ENCODE measurements around the gene FAM222B. TPM values are rescaled to one million over a fixed set of nuclear protein-coding genes. Genes with fewer than 3 reads are reported as not detected.

The FAM222B gene
- total and polyA plus RNA-seq, 4 donors: 2.8 to 5.4 (median 4.1) TPM

- no peaks in the 10 kb centered on the region for H3K9me3 ChIP-seq (ENCODE audit: control insufficient read depth in 4 of 4, low read length in 3 of 4)
- H3K27ac ChIP-seq (ENCODE audit: low read depth in 1 of 2, low read length in 2 of 2): no peak overlapping the region
- no peak overlapping the region for H3K4me3 ChIP-seq (ENCODE audit: low read depth in 1 of 3, low read length in 3 of 3)
- TF ChIP-seq REST (IDR thresholded peaks at IDR 0.05) (no peak), RAD21 (IDR thresholded peaks at IDR 0.05) (no peak), EGR1 (IDR thresholded peaks at IDR 0.05; ENCODE audit: low read depth in 2 of 2) (no peak), HNF4A (conservative IDR thresholded peaks at IDR 0.05) (no peak), MAX (IDR thresholded peaks at IDR 0.05) (no peak)
- no peaks in the 10 kb centered on the region for H3K36me3 ChIP-seq (ENCODE audit: control insufficient read depth in 4 of 4, insufficient read depth in 3 of 4, low read depth in 1 of 4, low read length in 3 of 4)
- H3K9ac ChIP-seq (ENCODE audit: low read depth in 1 of 2, low read length in 2 of 2): no peak overlapping the region
- no peak for DNase-seq (ENCODE audit: low spot score)
- H3K27me3 ChIP-seq (ENCODE audit: control insufficient read depth in 4 of 4, insufficient read depth in 4 of 4, low read length in 3 of 4): no peaks in the 10 kb centered on the region
- WGBS: 91% methylated on average over 7 of the region's 7 CpGs
- peaks cover 2 to 13% (median 7%) of the 10 kb centered on the region in 4 donors for H3K4me1 ChIP-seq (ENCODE audit: control insufficient read depth in 4 of 4, insufficient read depth in 4 of 4, low read length in 3 of 4)
These were observed 129.7 kb downstream of the FAM222B start for GRCh38 chr17:28712705-28713415.

GRCh38 chr17:28712032-28712704 is 130.4 kb downstream of the FAM222B start:
- Histone ChIP-seq H3K27ac (ENCODE audit: low read depth in 1 of 2, low read length in 2 of 2) (peak overlapping the region in 1 of 2 donors; percentile 73), H3K9me3 (ENCODE audit: control insufficient read depth in 4 of 4, low read length in 3 of 4) (no peaks in the 10 kb centered on the region), H3K9ac (ENCODE audit: low read depth in 1 of 2, low read length in 2 of 2) (no peak overlapping the region), H3K36me3 (ENCODE audit: control insufficient read depth in 4 of 4, insufficient read depth in 3 of 4, low read depth in 1 of 4, low read length in 3 of 4) (no peaks in the 10 kb centered on the region), H3K4me3 (ENCODE audit: low read depth in 1 of 3, low read length in 3 of 3) (peak overlapping the region in 1 of 3 donors; percentile 60), H3K27me3 (ENCODE audit: control insufficient read depth in 4 of 4, insufficient read depth in 4 of 4, low read length in 3 of 4) (no peaks in the 10 kb centered on the region), H3K4me1 (ENCODE audit: control insufficient read depth in 4 of 4, insufficient read depth in 4 of 4, low read length in 3 of 4) (peaks cover 2 to 11% (median 6%) of the 10 kb centered on the region in 4 donors)
- WGBS: 53% methylated on average over 34 of the region's 34 CpGs
- DNase-seq (ENCODE audit: low spot score): peak; percentile 46
- TF ChIP-seq SP1 (IDR thresholded peaks at IDR 0.05) (no peak), NR2F2 (IDR thresholded peaks at IDR 0.05) (no peak), RAD21 (IDR thresholded peaks at IDR 0.05) (no peak), TAF1 (conservative IDR thresholded peaks at IDR 0.05) (no peak), ZBTB33 (IDR thresholded peaks at IDR 0.05) (no peak), ATF3 (IDR thresholded peaks at IDR 0.05) (no peak), MAX (IDR thresholded peaks at IDR 0.05) (no peak), FOXA1 (IDR thresholded peaks at IDR 0.05) (no peak)

Measured in liver (tissue), 9 donors.